H1 (cell line): ENCODE measurements around the gene GNS. TPM values are rescaled to one million over a fixed set of nuclear protein-coding genes. Genes with fewer than 3 reads are reported as not detected.
A peak's percentile ranks its signal among the peaks of the same experiment; 100 is the strongest.

Experiments
- CBX8 ChIP-seq: fragments of 300-800, 300-1000 bp; sonication (generic); IDR thresholded peaks from 2 replicates; pipeline ENCODE4 v1.7.1; 2016; ENCODE audit warnings: low read depth, low read length, borderline replicate concordance
- EGR1 ChIP-seq: IDR thresholded peaks from 2 replicates; pipeline ENCODE4 v1.6.1; 2011; ENCODE audit warnings: low read depth, low read length, borderline replicate concordance
- MAX ChIP-seq: IDR thresholded peaks from 2 replicates; pipeline ENCODE4 v1.6.1; 2012; ENCODE audit warnings: inconsistent platforms
- RAD21 ChIP-seq, 2 experiments: IDR thresholded peaks in 1 of 2; conservative IDR thresholded peaks in 1 of 2; 2 replicates each; pipeline ENCODE4 v1.6.1; 2011; ENCODE audit warnings: low read depth in 2 of 2, low read length in 2 of 2, improper control_type of control experiment in 1 of 2, inconsistent platforms in 1 of 2, mild to moderate bottlenecking in 1 of 2, moderate library complexity in 1 of 2
- SAP30 ChIP-seq: fragments of 300-600 bp; sonication (generic); IDR thresholded peaks from 2 replicates; pipeline ENCODE4 v1.7.1; 2012; ENCODE audit warnings: low read length, moderate library complexity, mild to moderate bottlenecking, inconsistent platforms; ENCODE audit not compliant: insufficient read depth, insufficient replicate concordance
- TEAD4 ChIP-seq: IDR thresholded peaks from 2 replicates; pipeline ENCODE4 v1.6.1; 2012; ENCODE audit warnings: low read depth, low read length, inconsistent platforms, mixed read lengths
- polyA plus RNA-seq, 7 experiments: library from polyadenylated mRNA; depleted of rRNA in 3 of 7; stranded (reverse) in 5 of 7; unstranded in 2 of 7; fragments of >200 nt in 5 of 7; fragments of 200-250 nt in 2 of 7; gene quantifications; 1 replicate in 5 of 7; 2 replicates in 1 of 7; 4 replicates in 1 of 7; pipeline versions ENCODE4 v1.2.1 to v1.2.3, GENCODE V29; 2011 to 2013; ENCODE audit warnings: missing spikeins in 2 of 7, mixed read lengths in 2 of 7
- total RNA-seq: library from RNA; stranded (reverse); fragmentation: NEBNext Ultra II Directional; extraction: Animal tissue kit (Norgen Biotek cat#: 25700); gene quantifications from 2 replicates; pipeline ENCODE4 v1.2.1, GENCODE V29; 2021

The GNS gene
- total and polyA plus RNA-seq, 2 of the 8 experiments (the other 6 are each of a cell fraction or from before 2014, with no cell fraction given) = 16.0 to 28.5 TPM

GRCh38 chr12:64678248-64678647, 81.0 kb downstream of the GNS start (continued):
- no peak for TF ChIP-seq MAX
- no peak for TF ChIP-seq EGR1
- no peak for TF ChIP-seq CBX8
- TF ChIP-seq SAP30 = no peak
- TF ChIP-seq TEAD4 = no peak
- peak; percentile 49 to 68 for TF ChIP-seq RAD21 (IDR thresholded peaks at IDR 0.05 in 1 of 2, conservative IDR thresholded peaks at IDR 0.05 in 1 of 2; ENCODE audit: low read depth in 2 of 2, low read length in 2 of 2)
